Inflammatory macrophage treated with lipopolysaccharide for 4 hours (primary cell): Measurements from ENCODE around the gene DOCK7.

Experiments used
- DNase-seq: peaks from one replicate; pipeline ENCODE4 v3.0.0-alpha.2; 2020

DOCK7 gene

DNA sequence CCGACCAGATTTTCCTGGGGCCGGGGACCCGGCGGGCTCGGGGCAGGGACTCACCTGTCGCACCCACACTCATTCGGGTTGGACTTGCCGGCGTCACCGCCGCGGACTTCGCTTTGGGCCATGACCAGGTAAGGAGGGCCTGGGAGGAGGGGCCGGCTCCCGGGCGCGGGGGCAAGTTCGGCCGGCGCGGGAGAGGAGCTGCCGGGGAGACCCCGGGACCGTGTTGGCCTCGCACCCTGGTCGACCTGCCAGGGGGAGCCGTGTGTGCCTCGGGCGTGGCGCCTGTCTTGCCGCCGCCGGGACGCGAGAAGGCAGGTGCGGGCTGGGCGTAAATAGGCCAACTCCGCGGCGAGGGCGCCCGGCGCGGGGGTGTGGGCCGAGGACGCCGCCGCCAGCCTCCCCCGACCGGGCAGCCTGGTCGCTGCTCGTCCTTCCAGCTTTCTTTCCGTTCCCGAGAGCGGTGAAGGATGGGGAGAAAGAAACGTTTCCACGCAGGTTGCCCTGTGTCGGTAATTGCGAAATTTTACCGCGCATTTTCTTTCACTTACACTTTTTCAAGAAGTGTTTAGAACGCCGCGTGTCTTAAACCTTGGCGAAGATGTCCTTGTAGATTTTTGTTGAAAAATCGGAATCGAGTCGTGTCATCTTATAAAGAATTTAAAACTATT lies 250.8 kb downstream of the DOCK7 start:
- DNase-seq = peak; percentile 51

DNA sequence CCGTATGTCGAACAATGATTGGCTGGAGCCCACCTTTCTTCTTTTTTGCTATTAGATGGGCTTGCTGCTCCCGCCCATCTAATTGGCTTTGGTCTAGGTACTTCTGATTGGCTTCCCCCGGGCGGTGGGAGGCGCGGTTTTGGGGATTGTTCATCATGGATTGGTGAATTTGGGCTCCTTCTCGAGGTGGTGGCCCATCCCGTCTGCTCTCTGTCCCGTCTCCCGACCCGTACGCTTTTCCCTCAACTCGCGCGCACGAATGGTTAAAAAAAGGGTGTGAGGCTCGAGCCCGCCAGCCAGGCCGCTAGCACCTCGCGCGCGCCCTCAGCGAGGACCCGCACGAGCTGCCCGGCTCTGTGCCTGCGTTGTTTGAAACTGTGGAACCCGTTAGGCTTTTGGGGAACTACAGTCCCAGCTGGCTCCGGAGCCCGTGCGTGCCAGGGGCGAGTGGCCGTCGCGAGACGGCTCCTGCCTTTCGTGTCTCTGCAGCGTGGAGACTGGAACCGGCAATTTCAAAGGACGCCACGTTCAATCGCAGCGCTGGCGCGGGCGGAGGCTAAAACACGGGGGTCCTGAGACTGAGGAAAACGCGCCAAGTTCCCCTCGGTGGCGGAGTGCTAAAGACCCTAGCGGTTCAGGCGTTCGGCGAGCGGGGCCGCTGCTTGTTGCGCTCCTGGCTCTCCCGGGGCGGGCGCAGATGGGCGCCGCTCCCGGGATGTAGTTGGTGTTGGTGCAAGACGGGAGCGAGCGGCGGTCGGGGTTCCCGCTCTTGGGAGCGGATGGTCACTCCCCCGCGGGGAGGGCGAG lies 251.5 kb downstream of the DOCK7 start, which contains the start of gene USP1:
TSS of gene USP1 (plus strand) at position 584 of the 807 bp plus-strand sequence. CDS start 2,819 bp downstream, outside the sequence.
- DNase-seq = no peak

- peak; percentile 99 for DNase-seq
These were observed 252.1 kb downstream of the DOCK7 start for GRCh38 chr1:62436039-62436465.

DNA sequence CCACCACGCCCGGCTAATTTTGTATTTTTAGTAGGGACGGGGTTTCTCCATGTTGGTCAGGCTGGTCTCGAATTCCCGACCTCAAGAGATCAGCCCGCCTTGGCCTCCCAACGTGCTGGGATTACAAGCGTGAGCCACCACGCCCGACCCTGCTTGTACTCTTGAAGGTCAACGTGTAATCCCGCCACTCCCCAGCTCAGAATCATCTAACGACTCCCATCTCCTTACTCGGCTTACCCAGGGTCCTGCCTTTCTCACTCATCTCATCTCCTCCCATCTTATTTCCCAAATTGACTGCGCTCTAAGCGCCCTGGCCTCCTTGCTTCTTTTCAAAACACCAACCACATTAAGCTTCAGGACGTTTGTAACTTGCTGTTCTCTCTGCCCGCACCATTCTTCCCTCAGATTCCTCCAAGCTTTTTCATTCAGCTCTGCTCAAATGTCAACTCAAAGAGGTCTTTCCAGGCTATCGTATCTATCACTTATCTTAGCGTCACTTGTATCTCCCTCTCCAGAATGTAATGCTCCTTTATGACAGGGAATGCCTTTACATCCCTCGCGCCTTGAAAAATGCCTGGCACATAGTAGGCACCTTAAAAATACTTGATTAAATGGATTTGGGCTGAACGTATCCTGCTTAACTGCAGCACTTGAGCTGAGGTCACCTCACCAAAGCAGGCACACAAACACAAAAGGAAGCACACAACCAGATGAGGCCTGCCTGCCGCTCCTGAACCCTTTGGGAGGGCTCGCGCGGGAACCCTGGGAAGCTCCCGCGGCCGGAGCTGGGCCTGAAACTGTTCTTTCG lies 252.8 kb downstream of the DOCK7 start:
- DNase-seq = no peak

DNA sequence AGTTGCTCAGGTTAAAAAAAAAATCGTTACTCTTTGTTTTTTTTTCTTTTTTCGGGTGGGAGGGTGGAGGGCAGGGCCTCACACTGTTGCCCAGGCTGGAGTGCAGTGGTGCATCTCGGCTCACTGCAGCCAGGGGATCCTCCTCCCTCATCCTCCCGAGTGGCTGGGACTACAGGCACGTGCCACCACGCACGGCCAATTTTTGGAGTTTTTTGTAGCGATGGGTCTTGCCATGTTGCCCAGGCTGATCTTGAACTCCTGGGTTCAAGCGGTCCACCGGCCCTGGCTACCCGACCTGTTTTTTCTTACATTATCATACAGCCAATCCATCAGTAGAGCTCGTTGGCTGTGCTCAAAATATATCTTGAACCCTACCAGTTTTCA lies 253.6 kb downstream of the DOCK7 start:
- no peak for DNase-seq

- DNase-seq = no peak
These were observed 254.1 kb downstream of the DOCK7 start for GRCh38 chr1:62433861-62434617.

- no peak for DNase-seq
These were observed 258.6 kb downstream of the DOCK7 start for GRCh38 chr1:62429581-62429980.

DNA sequence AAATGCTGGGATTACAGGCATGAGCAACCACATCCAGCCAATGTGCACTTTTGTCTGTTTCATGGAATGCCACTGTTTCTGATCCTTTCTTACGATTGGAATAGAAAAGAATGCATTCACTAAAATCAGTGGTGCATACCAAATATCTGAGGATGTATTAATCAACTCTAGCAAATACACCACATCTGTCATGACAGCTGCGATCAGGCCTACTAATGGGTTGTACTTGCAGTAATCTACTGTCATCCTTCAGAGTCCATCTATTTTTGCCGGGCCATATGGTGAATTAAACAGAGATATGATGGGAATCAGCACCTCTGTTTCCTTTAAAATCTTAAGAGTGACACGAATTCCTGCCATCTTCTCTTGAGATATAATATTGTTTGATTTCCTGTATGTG lies 259.8 kb downstream of the DOCK7 start:
- DNase-seq = no peak

- no peak for DNase-seq
These were observed 261.4 kb downstream of the DOCK7 start for GRCh38 chr1:62426794-62427193.

GRCh38 chr1:62426237-62426636 lies 261.9 kb downstream of the DOCK7 start:
- DNase-seq = peak; percentile 29

- no peak for DNase-seq
These were observed 263.1 kb downstream of the DOCK7 start for GRCh38 chr1:62425041-62425440.

DNA sequence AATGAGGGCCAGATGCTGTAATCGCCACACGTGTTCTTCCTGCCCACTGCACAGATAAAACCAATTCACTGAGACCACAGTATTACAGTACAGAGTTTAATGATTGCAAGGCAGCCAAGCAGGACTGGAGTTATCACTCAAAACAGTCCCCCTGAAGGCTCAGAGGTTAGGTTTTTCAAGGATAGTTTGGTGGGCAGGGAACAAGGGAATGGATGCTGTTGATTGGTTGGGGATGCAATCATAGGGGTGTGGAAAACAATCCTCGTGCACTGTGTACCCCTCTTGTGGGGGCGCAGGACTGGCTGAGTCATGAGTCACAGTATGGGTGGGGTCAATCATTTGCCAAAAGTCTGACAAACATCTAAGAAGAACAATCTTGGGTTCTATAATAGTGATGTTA lies 263.8 kb downstream of the DOCK7 start:
- peak; percentile 23 for DNase-seq

- peak; percentile 28 for DNase-seq
These were observed 264.5 kb downstream of the DOCK7 start for GRCh38 chr1:62423580-62424242.

GRCh38 chr1:62420214-62420613 lies 268.0 kb downstream of the DOCK7 start:
- no peak for DNase-seq

DNA sequence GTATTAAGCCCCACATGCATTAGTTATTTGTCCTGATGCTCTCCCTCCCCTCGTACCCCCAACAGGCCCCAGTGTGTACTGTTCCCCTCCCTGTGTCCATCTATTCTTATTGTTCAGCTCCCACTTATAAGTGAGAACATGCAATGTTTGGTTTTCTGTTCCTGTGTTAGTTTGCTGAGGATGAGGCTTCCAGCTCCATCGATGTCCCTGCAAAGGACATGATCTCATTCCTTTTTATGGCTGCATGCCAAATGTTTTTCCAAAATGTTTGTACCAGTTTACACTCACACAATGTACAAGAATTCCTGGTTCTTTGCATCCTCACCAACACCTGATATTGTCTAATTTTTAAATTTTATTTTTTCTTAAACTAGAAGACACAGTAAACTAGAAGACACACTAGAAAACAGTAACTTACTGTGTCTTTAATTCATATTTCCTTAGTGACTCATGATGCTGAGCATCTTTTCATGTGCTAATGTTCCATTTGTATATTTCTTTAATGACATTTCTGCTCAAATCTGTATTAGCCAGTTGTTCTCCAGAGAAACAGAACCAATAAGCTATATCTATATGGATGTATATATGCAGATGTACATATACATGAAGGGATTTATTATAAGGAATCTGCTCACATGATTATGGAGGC lies 270.7 kb downstream of the DOCK7 start:
- no peak for DNase-seq

- DNase-seq = no peak
These were observed 272.5 kb downstream of the DOCK7 start for GRCh38 chr1:62415687-62416086.

- peak; percentile 57 for DNase-seq
These were observed 280.7 kb downstream of the DOCK7 start for GRCh38 chr1:62407398-62408009.

DNA sequence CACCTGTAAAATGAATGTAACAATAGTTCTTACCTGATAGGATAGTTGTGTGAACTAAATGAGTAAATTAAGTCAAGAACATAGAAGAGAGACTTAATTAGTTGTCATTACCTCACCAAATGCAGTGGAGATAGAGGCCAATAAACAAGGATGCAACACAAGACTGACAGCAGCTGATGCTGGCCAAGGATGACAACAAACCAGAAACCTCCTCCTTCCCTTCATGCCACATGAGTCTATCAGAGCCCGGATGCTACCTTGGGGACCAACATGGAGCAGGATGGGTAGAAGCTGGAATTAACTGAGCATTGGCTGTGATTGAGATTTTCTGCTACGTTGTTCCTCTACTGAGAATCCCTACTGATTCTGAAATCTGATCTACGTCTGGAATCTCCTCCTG lies 281.6 kb downstream of the DOCK7 start:
- DNase-seq = no peak

DNA sequence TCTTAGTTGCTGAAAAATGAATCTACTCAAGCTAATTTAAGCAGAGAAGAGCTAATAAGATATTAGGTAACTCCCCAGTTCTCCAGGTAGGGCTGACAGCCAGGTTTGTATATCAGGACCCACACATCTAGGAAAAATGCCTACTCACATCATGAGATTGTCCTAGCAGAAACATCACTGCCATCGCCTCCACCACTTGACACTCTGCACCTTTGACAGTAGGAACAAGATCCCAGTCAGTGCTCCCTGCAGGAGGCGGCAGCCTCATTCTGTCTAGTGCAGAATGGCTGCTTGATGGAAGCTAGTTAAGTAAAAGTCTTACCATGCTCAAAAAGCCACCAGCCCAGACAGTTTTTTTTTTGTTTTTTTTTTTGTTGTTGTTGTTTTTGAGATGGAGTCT lies 282.9 kb downstream of the DOCK7 start:
- no peak for DNase-seq
